ENCODE measurements around the gene COL17A1. TPM values are rescaled to one million over a fixed set of nuclear protein-coding genes. Genes with fewer than 3 reads are reported as not detected.
A peak's percentile ranks its signal among the peaks of the same experiment; 100 is the strongest.

Gene COL17A1
- total and polyA plus RNA-seq, 2 of the 13 experiments (the other 11 are each of a cell fraction or from before 2014, with no cell fraction given): 0.03 TPM; not detected in 1

DNA sequence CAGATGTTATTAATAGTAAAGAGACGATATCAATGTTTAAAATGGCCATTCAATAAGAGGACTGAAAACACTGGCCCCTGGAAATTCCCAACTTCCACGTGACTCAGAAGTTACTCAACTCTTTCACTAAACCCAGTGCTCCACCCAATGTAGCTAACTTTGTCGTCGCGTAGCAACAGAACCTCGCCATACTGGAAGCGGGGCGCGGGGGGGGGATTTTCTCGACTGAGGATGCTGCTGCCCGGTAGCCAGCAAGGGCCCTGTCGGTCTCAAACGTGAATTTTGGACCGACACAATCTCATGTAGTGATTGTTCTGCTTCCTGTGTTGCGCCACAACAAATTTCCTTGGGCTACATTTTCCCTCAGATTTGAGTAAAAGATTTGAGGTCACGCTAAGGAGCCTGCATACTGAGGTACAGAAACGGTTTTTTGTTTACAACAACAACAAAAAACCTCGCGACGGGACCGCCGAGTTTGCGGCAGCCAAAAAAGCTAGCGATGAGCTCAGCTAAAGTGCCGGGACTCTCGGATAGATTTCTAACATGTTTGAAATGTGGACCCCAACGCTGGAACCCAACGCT, 35.3 kb upstream of the COL17A1 start (continued):
- TF ChIP-seq, protein P1, sequence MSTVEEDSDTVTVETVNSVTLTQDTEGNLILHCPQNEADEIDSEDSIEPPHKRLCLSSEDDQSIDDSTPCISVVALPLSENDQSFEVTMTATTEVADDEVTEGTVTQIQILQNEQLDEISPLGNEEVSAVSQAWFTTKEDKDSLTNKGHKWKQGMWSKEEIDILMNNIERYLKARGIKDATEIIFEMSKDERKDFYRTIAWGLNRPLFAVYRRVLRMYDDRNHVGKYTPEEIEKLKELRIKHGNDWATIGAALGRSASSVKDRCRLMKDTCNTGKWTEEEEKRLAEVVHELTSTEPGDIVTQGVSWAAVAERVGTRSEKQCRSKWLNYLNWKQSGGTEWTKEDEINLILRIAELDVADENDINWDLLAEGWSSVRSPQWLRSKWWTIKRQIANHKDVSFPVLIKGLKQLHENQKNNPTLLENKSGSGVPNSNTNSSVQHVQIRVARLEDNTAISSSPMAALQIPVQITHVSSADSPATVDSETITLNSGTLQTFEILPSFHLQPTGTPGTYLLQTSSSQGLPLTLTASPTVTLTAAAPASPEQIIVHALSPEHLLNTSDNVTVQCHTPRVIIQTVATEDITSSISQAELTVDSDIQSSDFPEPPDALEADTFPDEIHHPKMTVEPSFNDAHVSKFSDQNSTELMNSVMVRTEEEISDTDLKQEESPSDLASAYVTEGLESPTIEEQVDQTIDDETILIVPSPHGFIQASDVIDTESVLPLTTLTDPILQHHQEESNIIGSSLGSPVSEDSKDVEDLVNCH (CRISPR knock-in tag; IDR thresholded peaks at IDR 0.05): no peak
- TF ChIP-seq ZFP62 (CRISPR knock-in tag; IDR thresholded peaks at IDR 0.05): no peak
- 0 out of 2 replicates have a peak, but pooled peaks have one; percentile 44 for TF ChIP-seq SMAD3 (CRISPR knock-in tag; IDR thresholded peaks at IDR 0.05)
- no peak for TF ChIP-seq AKAP8 (CRISPR knock-in tag; IDR thresholded peaks at IDR 0.05)
- TF ChIP-seq HNRNPH1 (optimal IDR thresholded peaks at IDR 0.05; ENCODE audit: low read depth, low read length): no peak
- TF ChIP-seq, protein P2, sequence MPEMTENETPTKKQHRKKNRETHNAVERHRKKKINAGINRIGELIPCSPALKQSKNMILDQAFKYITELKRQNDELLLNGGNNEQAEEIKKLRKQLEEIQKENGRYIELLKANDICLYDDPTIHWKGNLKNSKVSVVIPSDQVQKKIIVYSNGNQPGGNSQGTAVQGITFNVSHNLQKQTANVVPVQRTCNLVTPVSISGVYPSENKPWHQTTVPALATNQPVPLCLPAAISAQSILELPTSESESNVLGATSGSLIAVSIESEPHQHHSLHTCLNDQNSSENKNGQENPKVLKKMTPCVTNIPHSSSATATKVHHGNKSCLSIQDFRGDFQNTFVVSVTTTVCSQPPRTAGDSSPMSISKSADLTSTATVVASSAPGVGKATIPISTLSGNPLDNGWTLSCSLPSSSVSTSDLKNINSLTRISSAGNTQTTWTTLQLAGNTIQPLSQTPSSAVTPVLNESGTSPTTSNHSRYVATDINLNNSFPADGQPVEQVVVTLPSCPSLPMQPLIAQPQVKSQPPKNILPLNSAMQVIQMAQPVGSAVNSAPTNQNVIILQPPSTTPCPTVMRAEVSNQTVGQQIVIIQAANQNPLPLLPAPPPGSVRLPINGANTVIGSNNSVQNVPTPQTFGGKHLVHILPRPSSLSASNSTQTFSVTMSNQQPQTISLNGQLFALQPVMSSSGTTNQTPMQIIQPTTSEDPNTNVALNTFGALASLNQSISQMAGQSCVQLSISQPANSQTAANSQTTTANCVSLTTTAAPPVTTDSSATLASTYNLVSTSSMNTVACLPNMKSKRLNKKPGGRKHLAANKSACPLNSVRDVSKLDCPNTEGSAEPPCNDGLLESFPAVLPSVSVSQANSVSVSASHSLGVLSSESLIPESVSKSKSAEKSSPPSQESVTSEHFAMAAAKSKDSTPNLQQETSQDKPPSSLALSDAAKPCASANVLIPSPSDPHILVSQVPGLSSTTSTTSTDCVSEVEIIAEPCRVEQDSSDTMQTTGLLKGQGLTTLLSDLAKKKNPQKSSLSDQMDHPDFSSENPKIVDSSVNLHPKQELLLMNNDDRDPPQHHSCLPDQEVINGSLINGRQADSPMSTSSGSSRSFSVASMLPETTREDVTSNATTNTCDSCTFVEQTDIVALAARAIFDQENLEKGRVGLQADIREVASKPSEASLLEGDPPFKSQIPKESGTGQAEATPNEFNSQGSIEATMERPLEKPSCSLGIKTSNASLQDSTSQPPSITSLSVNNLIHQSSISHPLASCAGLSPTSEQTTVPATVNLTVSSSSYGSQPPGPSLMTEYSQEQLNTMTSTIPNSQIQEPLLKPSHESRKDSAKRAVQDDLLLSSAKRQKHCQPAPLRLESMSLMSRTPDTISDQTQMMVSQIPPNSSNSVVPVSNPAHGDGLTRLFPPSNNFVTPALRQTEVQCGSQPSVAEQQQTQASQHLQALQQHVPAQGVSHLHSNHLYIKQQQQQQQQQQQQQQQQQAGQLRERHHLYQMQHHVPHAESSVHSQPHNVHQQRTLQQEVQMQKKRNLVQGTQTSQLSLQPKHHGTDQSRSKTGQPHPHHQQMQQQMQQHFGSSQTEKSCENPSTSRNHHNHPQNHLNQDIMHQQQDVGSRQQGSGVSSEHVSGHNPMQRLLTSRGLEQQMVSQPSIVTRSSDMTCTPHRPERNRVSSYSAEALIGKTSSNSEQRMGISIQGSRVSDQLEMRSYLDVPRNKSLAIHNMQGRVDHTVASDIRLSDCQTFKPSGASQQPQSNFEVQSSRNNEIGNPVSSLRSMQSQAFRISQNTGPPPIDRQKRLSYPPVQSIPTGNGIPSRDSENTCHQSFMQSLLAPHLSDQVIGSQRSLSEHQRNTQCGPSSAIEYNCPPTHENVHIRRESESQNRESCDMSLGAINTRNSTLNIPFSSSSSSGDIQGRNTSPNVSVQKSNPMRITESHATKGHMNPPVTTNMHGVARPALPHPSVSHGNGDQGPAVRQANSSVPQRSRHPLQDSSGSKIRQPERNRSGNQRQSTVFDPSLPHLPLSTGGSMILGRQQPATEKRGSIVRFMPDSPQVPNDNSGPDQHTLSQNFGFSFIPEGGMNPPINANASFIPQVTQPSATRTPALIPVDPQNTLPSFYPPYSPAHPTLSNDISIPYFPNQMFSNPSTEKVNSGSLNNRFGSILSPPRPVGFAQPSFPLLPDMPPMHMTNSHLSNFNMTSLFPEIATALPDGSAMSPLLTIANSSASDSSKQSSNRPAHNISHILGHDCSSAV (CRISPR knock-in tag; IDR thresholded peaks at IDR 0.05; ENCODE audit: borderline replicate concordance): no peak
- TF ChIP-seq, protein P3, sequence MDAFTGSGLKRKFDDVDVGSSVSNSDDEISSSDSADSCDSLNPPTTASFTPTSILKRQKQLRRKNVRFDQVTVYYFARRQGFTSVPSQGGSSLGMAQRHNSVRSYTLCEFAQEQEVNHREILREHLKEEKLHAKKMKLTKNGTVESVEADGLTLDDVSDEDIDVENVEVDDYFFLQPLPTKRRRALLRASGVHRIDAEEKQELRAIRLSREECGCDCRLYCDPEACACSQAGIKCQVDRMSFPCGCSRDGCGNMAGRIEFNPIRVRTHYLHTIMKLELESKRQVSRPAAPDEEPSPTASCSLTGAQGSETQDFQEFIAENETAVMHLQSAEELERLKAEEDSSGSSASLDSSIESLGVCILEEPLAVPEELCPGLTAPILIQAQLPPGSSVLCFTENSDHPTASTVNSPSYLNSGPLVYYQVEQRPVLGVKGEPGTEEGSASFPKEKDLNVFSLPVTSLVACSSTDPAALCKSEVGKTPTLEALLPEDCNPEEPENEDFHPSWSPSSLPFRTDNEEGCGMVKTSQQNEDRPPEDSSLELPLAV (CRISPR knock-in tag; conservative IDR thresholded peaks at IDR 0.05; ENCODE audit: low read depth): no peak
- no peak for TF ChIP-seq ELF3 (CRISPR knock-in tag; IDR thresholded peaks at IDR 0.05)
- no peak for TF ChIP-seq ZNF879 (CRISPR knock-in tag; IDR thresholded peaks at IDR 0.05)
- TF ChIP-seq GATAD2A (CRISPR knock-in tag; IDR thresholded peaks at IDR 0.05): no peak
- TF ChIP-seq, protein P4, sequence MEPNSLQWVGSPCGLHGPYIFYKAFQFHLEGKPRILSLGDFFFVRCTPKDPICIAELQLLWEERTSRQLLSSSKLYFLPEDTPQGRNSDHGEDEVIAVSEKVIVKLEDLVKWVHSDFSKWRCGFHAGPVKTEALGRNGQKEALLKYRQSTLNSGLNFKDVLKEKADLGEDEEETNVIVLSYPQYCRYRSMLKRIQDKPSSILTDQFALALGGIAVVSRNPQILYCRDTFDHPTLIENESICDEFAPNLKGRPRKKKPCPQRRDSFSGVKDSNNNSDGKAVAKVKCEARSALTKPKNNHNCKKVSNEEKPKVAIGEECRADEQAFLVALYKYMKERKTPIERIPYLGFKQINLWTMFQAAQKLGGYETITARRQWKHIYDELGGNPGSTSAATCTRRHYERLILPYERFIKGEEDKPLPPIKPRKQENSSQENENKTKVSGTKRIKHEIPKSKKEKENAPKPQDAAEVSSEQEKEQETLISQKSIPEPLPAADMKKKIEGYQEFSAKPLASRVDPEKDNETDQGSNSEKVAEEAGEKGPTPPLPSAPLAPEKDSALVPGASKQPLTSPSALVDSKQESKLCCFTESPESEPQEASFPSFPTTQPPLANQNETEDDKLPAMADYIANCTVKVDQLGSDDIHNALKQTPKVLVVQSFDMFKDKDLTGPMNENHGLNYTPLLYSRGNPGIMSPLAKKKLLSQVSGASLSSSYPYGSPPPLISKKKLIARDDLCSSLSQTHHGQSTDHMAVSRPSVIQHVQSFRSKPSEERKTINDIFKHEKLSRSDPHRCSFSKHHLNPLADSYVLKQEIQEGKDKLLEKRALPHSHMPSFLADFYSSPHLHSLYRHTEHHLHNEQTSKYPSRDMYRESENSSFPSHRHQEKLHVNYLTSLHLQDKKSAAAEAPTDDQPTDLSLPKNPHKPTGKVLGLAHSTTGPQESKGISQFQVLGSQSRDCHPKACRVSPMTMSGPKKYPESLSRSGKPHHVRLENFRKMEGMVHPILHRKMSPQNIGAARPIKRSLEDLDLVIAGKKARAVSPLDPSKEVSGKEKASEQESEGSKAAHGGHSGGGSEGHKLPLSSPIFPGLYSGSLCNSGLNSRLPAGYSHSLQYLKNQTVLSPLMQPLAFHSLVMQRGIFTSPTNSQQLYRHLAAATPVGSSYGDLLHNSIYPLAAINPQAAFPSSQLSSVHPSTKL (CRISPR knock-in tag; IDR thresholded peaks at IDR 0.05): 0 out of 2 replicates have a peak, but pooled peaks have one; percentile 28
- no peak for TF ChIP-seq CBFB (CRISPR knock-in tag; IDR thresholded peaks at IDR 0.05)
- TF ChIP-seq SMAD1 (CRISPR knock-in tag; IDR thresholded peaks at IDR 0.05; ENCODE audit: borderline replicate concordance, low read depth): no peak
